ENCODE data around the gene LRRIQ1.

DNA sequence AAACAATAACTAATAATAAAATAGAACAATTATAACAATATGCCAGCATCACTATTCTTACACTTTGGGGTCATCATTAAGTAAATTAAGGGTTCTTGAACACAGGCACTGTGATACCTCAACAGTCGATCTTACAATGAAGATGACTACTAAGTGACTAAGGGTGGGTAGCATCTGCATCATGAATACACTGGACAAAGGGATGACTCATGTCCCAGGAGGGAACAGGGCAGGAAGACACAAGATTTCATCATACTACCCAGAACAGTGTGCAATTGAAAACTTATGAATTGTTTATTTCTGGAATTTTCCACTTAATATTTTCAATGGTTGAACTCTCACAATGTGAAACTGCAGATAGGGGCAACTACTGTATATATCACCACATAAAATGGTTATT lies 19.7 kb upstream of the LRRIQ1 start:
- TF ChIP-seq, protein P1, sequence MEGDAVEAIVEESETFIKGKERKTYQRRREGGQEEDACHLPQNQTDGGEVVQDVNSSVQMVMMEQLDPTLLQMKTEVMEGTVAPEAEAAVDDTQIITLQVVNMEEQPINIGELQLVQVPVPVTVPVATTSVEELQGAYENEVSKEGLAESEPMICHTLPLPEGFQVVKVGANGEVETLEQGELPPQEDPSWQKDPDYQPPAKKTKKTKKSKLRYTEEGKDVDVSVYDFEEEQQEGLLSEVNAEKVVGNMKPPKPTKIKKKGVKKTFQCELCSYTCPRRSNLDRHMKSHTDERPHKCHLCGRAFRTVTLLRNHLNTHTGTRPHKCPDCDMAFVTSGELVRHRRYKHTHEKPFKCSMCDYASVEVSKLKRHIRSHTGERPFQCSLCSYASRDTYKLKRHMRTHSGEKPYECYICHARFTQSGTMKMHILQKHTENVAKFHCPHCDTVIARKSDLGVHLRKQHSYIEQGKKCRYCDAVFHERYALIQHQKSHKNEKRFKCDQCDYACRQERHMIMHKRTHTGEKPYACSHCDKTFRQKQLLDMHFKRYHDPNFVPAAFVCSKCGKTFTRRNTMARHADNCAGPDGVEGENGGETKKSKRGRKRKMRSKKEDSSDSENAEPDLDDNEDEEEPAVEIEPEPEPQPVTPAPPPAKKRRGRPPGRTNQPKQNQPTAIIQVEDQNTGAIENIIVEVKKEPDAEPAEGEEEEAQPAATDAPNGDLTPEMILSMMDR (IDR thresholded peaks at IDR 0.05 in 8 of 11, conservative IDR thresholded peaks at IDR 0.05 in 3 of 11), result no peak
- TF ChIP-seq POLR2AphosphoS5 (IDR thresholded peaks at IDR 0.05), result no peak
